Colonic mucosa (tissue), 4 donors: ENCODE measurements around the gene TRAPPC5. TPM values are rescaled to one million over a fixed set of nuclear protein-coding genes. Genes with fewer than 3 reads are reported as not detected.
"Not testable (repeated sequence)": the region's sequence is repeated elsewhere in the genome, so short reads cannot be mapped to it uniquely, and the experiment has no call there.

ENCODE experiments used
- DNase-seq: peaks from one replicate; pipeline ENCODE4 v3.0.0-alpha.2; 2020
- H3K27ac ChIP-seq: fragments of 200-600 bp; one replicate; pipeline ENCODE4 v1.8.0; 2021
- H3K27me3 ChIP-seq: fragments of 200-600 bp; one replicate; pipeline ENCODE4 v1.8.0; 2021
- H3K36me3 ChIP-seq: fragments of 200-600 bp; one replicate; pipeline ENCODE4 v1.8.0; 2021
- H3K4me1 ChIP-seq: fragments of 200-600 bp; one replicate; pipeline ENCODE4 v1.8.0; 2021; ENCODE audit warnings: mild to moderate bottlenecking
- H3K4me3 ChIP-seq: fragments of 200-600 bp; one replicate; pipeline ENCODE4 v1.8.0; 2021
- H3K9ac ChIP-seq, 2 donors: one replicate each; pipeline ENCODE4 v1.7.0; 2013; ENCODE audit warnings: control low read depth in 2 of 2, low read depth in 2 of 2, low read length in 2 of 2
- H3K9me3 ChIP-seq: fragments of 200-600 bp; one replicate; pipeline ENCODE4 v1.8.0; 2021
- intact Hi-C: fragments of 100-400 bp; cut with DNase I; formaldehyde crosslinking; loops from one replicate; pipeline ENCODE4 v1.14.1; 2022
- total RNA-seq, 2 donors: library from RNA; stranded (reverse); fragmentation: NEBNext Ultra II Directional in 1 of 2; extraction: Animal tissue kit (Norgen Biotek cat#: 25700) in 1 of 2; gene quantifications; one replicate each; pipeline ENCODE4 v1.2.1, GENCODE V29; 2021
- TF ChIP-seq, protein P1 (sequence below): fragments of 200-600 bp; IDR thresholded peaks from one replicate; pipeline ENCODE4 v1.8.0; 2022; ENCODE audit warnings: antibody characterized with exemption, mild to moderate bottlenecking
- donor health status: healthy.
- donor health status: DM: no; HTN: no; CAD: no.
- donor health status: DM: no; HTN: no; CAD: no.

TRAPPC5 gene
- total RNA-seq, 2 donors from 2014 or later, result 107 to 139 TPM

DNA sequence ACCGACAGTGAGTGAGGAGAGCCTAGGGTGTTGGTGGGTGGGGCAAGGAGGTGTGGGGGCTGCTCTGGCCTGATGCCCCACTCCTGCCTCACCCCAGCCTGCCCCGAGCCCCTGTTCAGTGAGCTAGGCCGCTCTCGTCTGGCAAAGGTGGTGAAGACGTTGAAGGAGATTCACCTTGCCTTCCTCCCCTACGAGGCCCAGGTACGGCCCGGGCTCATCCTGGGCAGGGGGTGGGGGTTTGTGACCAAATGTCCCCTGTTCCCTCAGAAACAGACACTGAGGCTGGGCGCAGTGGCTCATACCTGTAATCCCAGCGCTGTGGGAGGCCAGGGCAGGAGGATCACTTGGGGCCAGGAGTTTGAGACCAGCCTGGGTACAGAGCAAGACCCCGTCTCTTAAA, 39.8 kb upstream of the TRAPPC5 start:
- TF ChIP-seq, protein P1, sequence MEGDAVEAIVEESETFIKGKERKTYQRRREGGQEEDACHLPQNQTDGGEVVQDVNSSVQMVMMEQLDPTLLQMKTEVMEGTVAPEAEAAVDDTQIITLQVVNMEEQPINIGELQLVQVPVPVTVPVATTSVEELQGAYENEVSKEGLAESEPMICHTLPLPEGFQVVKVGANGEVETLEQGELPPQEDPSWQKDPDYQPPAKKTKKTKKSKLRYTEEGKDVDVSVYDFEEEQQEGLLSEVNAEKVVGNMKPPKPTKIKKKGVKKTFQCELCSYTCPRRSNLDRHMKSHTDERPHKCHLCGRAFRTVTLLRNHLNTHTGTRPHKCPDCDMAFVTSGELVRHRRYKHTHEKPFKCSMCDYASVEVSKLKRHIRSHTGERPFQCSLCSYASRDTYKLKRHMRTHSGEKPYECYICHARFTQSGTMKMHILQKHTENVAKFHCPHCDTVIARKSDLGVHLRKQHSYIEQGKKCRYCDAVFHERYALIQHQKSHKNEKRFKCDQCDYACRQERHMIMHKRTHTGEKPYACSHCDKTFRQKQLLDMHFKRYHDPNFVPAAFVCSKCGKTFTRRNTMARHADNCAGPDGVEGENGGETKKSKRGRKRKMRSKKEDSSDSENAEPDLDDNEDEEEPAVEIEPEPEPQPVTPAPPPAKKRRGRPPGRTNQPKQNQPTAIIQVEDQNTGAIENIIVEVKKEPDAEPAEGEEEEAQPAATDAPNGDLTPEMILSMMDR, result no peak
- intact Hi-C loops, result no loop called here
- Histone ChIP-seq H3K4me1 (no peaks in the 10 kb centered on the region), H3K4me3 (no peak overlapping the region), H3K36me3 (no peaks in the 10 kb centered on the region), H3K9ac (no peak overlapping the region), H3K27me3 (no peaks in the 10 kb centered on the region), H3K9me3 (no peaks in the 10 kb centered on the region), H3K27ac (no peak overlapping the region)
- no peak for DNase-seq

DNA sequence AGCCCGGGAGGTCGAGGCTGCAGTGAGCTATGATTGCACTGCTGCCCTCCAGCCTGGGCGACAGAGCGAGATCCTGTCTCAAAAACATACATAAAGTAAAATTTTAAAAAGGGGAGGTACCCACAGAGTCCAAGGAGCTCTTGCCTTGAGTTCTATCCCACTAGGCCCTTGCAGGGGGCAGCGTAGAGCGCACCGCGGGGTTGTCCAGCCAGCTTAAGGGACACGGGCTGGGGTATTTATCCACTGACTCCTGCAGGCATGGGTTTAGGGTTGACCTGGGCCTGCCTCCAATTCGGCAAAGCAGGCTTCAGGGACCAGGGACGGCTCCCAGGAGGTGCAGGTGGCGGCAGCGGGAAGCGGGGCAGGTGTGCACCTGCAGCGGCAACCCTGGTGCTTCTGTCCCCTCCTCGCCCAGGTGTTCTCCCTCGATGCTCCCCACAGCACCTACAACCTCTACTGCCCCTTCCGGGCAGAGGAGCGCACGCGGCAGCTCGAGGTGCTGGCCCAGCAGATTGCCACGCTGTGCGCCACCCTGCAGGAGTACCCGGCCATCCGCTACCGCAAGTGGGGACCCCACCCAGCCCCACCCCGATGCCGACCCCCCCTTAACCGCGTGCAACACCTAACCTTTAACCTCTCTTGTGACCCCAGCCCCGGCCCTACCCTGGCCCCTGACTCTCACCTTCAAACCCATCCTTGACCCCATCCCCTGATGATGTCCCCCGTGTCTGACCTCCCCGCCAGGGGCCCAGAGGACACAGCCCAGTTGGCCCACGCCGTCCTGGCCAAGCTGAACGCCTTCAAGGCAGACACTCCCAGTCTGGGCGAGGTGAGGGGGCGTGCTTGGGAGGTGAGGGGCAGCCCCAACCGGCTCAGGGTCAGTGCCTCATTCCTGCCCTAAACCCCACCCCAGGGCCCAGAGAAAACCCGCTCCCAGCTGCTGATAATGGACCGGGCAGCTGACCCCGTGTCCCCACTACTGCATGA, 39.0 kb upstream of the TRAPPC5 start:
- no peaks in the 10 kb centered on the region for H3K4me1 ChIP-seq
- no peak overlapping the region for H3K9ac ChIP-seq
- no peaks in the 10 kb centered on the region for H3K9me3 ChIP-seq
- no peak for DNase-seq
- intact Hi-C loops, result no loop called here
- H3K27me3 ChIP-seq, result no peaks in the 10 kb centered on the region
- H3K27ac ChIP-seq, result no peak overlapping the region
- H3K4me3 ChIP-seq, result no peak overlapping the region
- no peaks in the 10 kb centered on the region for H3K36me3 ChIP-seq
- TF ChIP-seq, protein P1, result no peak

- Histone ChIP-seq H3K4me3 (no peak overlapping the region), H3K4me1 (no peaks in the 10 kb centered on the region), H3K27ac (no peak overlapping the region), H3K9me3 (no peaks in the 10 kb centered on the region), H3K9ac (no peak overlapping the region), H3K27me3 (no peaks in the 10 kb centered on the region), H3K36me3 (no peaks in the 10 kb centered on the region)
- intact Hi-C loops, result no loop called here
- DNase-seq, result no peak
- TF ChIP-seq, protein P1, result no peak
Measured at GRCh38 chr19:7642295-7643030, 38.2 kb upstream of the TRAPPC5 start.

DNA sequence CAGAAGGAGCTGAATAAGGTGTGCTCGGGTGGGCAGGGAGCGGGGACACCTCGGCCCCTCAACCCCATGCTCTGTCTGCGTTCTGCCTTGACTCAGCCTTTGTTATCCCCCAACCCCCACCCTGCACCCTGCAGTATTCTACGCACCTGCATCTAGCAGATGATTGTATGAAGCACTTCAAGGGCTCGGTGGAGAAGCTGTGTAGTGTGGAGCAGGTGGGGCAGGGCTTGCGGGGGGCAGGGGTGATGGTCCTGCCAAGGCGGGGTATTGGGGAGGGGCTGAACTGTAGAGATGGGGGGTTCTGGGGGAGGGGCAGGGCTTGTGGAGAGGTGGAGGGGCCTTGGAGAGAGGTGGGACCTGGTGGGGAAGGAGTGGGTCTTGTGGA, 37.6 kb upstream of the TRAPPC5 start:
- no peak overlapping the region for H3K9ac ChIP-seq
- no peaks in the 10 kb centered on the region for H3K27me3 ChIP-seq
- no peaks in the 10 kb centered on the region for H3K9me3 ChIP-seq
- TF ChIP-seq, protein P1, result no peak
- no peak overlapping the region for H3K27ac ChIP-seq
- H3K4me1 ChIP-seq, result no peaks in the 10 kb centered on the region
- intact Hi-C loops, result no loop called here
- H3K36me3 ChIP-seq, result no peaks in the 10 kb centered on the region
- no peak for DNase-seq
- no peak overlapping the region for H3K4me3 ChIP-seq

DNA sequence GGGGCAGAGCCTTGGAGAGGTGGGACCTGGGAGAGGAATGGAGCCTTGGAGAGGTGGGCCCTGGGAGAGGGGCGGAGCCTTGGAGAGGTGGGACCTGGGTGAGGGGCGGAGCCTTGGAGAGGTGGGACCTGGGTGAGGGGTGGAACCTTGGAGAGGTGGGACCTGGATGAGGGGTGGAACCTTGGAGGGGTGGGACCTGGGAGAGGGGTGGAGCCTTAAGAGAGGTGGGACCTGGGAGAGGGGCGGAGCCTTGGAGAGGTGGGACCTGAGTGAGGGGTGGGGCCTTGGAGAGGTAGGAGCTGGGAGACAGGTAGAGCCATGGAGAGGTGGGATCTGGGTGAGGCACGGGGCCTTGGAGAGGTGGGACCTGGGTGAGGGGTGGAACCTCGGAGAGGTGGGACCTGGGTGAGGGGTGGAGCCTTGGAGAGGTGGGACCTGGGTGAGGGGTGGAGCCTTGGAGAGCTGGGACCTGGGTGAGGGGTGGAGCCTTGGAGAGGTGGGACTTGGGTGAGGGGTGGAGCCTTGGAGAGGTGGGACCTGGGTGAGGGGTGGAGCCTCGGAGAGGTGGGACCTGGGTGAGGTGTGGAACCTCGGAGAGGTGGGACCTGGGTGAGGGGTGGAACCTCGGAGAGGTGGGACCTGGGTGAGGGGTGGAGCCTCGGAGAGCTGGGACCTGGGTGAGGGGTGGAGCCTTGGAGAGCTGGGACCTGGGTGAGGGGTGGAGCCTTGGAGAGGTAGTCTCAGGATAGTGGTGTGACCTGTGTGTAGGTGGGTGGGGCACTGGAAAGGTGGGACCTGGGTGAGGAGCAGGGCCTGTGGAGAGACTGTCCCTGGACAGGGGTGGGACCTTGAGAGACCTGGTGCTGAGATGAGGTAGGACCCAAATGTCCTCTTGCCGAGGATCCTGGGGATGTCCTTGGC, 36.7 kb upstream of the TRAPPC5 start:
- H3K27ac ChIP-seq, H3K4me1 ChIP-seq, H3K27me3 ChIP-seq, H3K9me3 ChIP-seq, H3K9ac ChIP-seq, H3K4me3 ChIP-seq, H3K36me3 ChIP-seq, intact Hi-C loops: not testable (repeated sequence)
- peak; percentile 36 for DNase-seq
